ENCODE measurements around the gene ZNF77. TPM values are rescaled to one million over a fixed set of nuclear protein-coding genes. Genes with fewer than 3 reads are reported as not detected.
"Not testable (repeated sequence)": the region's sequence is repeated elsewhere in the genome, so short reads cannot be mapped to it uniquely, and the experiment has no call there.

ZNF77 gene
- 3.3 and 3.4 TPM in 2 replicates for total RNA-seq

GRCh38 chr19:2944775-2945574 is at the start of gene ZNF77:
Gene ZNF77 (minus strand): TSS chr19:2944971. CDS start chr19:2944840, 131 bp downstream.
- DNase-seq (ENCODE audit: low read depth in 2 of 2), result peak; percentile 99 to 100

GRCh38 chr19:2993579-2993978 is 48.8 kb upstream of the ZNF77 start:
- no peak for DNase-seq (ENCODE audit: low read depth in 2 of 2)

DNA sequence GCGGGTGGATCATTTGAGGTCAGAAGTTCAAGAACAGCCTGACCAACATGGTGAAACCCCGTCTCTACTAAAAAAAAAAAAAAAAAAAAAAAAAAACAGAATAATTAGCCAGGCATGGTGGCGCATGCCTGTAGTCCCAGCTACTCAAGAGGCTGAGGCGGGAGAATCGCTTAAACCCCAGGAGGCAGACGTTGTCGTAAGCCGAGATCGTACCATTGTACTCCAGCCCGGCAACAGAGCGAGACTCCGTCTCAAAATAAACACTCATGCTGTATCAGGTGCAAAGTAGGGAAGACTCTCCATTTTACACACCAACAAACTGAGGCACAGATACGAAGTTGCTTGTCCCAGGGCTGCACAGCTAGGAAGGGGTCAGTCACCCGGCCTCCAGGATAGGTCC is 48.2 kb upstream of the ZNF77 start:
- no peak for DNase-seq (ENCODE audit: low read depth in 2 of 2)

GRCh38 chr19:2992333-2992732 is 47.6 kb upstream of the ZNF77 start:
- DNase-seq (ENCODE audit: low read depth in 2 of 2), result not testable (repeated sequence)

GRCh38 chr19:2989236-2989946 is 44.6 kb upstream of the ZNF77 start:
- no peak for DNase-seq (ENCODE audit: low read depth in 2 of 2)

- DNase-seq (ENCODE audit: low read depth in 2 of 2), result no peak
These were observed 43.8 kb upstream of the ZNF77 start for GRCh38 chr19:2988568-2988967.

DNA sequence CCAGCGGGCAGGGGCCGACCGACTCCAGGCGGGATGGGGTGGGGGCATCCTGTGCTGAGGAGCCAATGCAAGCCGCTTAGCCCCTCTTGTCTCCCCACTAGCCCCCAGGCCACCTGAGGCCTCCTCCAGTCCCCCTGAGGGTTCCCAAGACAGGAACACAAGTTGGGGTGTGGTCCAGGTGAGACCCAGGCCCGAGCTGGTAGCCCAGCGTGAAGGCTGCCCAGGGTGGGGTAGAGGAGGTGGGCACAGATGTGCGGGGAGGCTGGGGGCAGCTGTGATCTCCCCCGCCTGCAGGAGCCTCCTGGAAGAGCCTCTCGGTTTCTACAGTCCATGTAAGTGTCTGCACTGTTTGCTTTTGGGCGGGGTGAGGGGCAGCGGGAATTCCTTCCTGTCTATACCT is 43.0 kb upstream of the ZNF77 start:
- no peak for DNase-seq (ENCODE audit: low read depth in 2 of 2)

DNA sequence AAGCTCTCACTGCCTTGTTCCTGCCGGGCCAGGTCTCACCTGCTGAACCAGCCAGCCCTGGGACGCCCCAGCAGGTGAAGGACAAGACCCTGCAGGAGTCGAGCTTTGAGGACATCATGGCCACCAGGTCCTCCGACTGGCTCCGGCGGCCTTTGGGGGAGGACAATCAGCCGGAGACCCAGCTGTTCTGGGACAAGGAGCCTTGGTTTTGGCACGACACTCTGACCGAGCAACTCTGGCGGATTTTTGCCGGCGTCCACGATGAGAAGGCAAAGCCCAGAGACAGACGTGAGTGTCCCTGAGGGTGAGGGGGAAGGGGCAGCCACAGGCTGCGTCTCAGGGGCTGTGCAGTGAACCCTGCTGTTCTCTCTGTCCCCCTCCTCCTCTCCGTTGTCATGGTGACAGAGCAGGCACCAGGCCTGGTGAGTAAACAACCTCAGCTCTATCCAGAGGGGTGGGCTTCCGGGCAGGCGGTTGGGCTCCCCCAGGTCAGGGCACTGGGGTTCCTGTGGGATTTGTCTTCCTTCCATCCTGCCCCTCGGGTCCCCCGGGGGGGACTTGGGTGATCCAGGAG is 42.3 kb upstream of the ZNF77 start:
- DNase-seq (ENCODE audit: low read depth in 2 of 2), result peak in 1 of 2 donors; percentile 51

DNA sequence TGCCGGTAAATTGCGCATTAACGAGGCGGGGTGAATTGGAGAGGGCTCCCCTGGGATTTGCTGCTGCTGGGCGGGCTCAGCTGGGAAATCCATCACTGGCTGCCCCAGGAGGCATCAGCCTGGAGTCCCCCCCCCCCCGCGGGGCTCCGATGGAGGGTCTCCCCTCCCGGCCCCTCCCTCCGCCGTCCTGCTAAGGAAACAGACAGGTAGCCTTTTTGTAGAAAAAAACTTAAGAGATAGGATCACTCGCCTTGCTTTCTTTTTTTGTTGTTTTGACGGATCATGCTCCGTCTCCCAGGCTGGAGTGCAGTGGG is 39.4 kb upstream of the ZNF77 start:
- DNase-seq (ENCODE audit: low read depth in 2 of 2), result no peak

- peak; percentile 58 to 68 for DNase-seq (ENCODE audit: low read depth in 2 of 2)
These were observed 38.8 kb upstream of the ZNF77 start for GRCh38 chr19:2983351-2984214.

DNA sequence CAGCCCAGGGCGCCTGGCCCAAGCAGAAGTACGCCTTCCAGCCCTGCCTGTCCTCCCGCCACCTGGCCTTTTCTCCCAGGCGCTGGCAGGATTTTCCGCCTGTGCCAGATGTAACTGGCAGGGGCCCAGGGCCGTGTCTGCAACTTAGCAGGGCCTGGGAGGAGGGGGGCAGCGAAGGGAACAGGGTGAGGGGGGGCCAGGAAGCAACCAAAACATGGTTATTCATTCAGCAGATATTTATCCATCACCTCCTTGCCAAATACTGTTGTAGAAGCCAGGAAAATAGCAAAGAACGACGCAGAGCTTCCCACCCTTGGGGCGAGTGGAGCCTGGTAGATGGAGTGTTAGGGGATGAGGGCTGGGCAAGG is 38.2 kb upstream of the ZNF77 start:
- peak; percentile 90 to 93 for DNase-seq (ENCODE audit: low read depth in 2 of 2)

DNA sequence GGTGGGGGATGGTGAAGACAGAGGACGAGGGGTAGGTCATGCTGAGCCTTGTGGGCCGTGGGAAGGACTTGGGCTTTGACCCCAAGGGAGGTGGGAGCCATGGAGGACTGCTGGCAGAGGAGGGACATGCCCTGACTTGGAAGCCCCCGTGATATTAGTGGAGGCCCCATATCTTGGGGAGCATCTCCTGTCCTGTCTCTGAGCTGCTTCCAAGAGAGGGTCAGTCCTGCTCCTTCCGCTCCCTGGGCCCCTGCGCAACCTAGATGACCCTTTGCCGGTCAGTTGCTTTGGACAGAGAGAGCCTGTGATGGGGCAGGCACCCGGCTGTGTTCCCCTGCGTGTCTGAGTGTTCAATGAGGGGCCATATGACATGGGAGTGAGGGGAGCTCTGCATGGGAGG is 37.8 kb upstream of the ZNF77 start:
- DNase-seq (ENCODE audit: low read depth in 2 of 2), result no peak

GRCh38 chr19:2981898-2982297 is 37.1 kb upstream of the ZNF77 start:
- no peak for DNase-seq (ENCODE audit: low read depth in 2 of 2)

- no peak for DNase-seq (ENCODE audit: low read depth in 2 of 2)
These were observed 34.0 kb upstream of the ZNF77 start for GRCh38 chr19:2978772-2979171.

GRCh38 chr19:2978166-2978767 is 33.5 kb upstream of the ZNF77 start:
- no peak for DNase-seq (ENCODE audit: low read depth in 2 of 2)

DNA sequence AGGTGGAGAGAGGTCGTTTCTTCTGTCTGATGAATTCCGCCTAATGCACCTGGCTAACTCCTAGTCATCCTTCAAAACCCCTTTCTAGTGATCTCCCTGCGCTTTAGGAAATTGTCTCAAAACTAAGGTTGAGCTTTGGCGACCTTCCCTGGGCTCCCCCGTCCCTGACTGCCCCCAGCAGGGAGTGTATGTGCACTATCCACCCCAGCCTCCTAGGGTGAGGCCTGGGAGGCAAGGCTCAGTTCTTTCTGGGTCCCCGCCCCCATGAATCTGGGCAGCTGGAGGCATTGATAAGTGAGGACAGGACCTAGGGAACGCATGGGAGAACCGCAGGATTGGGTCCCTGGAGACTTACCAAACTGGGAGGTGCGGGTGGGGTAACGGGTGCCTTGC is 33.0 kb upstream of the ZNF77 start:
- no peak for DNase-seq (ENCODE audit: low read depth in 2 of 2)

GRCh38 chr19:2977001-2977745 is 32.4 kb upstream of the ZNF77 start, which contains the start of gene TLE6:
Gene TLE6 (plus strand): TSS chr19:2977564. CDS start chr19:2978234, 670 bp downstream.
- peak; percentile 96 to 97 for DNase-seq (ENCODE audit: low read depth in 2 of 2)

- DNase-seq (ENCODE audit: low read depth in 2 of 2), result no peak
These were observed 31.8 kb upstream of the ZNF77 start for GRCh38 chr19:2976609-2977000.

- peak; percentile 28 to 40 for DNase-seq (ENCODE audit: low read depth in 2 of 2)
These were observed 29.7 kb upstream of the ZNF77 start for GRCh38 chr19:2974342-2975041.

- no peak for DNase-seq (ENCODE audit: low read depth in 2 of 2)
These were observed 28.5 kb upstream of the ZNF77 start for GRCh38 chr19:2973229-2973628.
